HG02981 (cell line): ENCODE data around the gene MT1HL1.
"Not testable (repeated sequence)": the region's sequence is repeated elsewhere in the genome, so short reads cannot be mapped to it uniquely, and the experiment has no call there.

ENCODE experiments used
- ATAC-seq: cut with Tn5 transposase; IDR thresholded peaks from one replicate; pipeline ENCODE4 v1.9.1; 2021; ENCODE audit warnings: mild to moderate bottlenecking, moderate library complexity; ENCODE audit not compliant: unreplicated experiment

Gene MT1HL1

DNA sequence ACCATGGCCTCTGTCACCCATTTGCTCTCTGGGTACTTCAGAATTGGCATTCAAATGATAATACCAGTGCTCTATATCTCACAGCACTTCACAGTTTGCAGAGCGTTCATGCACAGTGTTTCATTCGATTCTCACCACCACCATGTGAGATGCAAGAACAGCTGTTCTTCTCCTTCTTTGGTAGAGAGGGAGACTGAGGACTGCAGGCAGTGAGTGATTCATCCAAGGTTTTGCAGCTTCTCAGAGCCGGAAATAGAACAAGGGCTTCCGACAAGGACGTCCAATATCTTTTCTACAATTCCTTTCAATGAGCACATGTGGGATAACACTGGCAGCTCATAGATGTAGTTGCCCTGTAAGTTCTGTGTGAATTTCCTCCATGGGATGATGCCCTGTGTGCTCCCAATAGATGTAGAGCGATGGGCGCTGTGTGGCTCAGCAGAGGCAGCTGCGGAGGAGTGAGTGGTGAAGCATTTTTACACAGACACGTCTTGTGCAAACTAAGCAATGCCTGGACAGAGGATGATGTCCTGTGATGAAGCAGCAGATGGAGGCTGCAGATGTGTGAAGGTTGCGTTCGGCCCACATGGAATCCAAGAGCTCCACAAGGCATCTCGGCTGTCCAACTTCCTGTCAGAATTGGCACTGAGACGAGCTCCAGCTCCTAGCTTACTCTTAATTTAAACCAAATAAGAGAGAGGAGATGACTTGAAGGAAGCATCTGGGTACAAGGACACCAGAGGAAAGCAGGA lies 24.9 kb downstream of the MT1HL1 start:
- ATAC-seq, result no peak

DNA sequence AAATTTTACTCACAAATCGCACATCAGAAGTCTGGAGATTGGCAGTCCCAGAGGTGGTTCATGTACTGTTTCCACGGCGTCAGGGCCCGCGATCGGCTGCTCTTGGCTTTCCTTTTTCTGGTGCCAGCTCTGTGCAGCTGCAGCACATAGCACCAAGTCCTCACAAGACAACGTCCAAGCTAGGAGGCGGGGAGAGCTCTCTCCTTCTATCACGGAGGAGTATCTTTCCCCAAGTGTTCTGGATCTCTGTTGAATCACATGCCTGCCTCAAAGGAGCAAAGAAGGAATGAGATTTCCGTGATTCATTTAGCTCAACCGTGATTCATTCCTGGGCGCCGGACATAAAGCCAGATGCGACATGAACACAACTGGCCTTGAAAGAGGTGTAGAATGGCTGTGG lies 25.5 kb downstream of the MT1HL1 start:
- ATAC-seq, result no peak

DNA sequence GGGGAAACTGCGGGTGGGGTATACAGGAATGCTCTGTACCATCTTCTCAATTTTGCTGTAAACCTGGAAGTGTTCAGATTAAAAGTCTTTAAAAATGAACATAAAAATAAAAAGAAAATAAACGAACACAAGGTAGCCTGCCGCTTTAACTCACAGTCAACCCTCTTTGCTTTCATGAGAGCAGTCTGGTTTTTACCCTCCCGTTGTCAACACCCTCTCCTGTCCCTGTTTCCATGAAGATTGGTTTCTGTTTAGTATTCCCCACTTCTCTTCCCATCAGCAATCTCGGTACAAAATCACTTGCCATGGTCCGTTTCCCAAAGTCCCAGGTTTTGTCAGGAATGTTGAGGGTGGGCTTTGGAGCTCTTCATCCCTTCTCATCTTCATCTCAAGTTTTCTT lies 28.8 kb downstream of the MT1HL1 start:
- no peak for ATAC-seq

DNA sequence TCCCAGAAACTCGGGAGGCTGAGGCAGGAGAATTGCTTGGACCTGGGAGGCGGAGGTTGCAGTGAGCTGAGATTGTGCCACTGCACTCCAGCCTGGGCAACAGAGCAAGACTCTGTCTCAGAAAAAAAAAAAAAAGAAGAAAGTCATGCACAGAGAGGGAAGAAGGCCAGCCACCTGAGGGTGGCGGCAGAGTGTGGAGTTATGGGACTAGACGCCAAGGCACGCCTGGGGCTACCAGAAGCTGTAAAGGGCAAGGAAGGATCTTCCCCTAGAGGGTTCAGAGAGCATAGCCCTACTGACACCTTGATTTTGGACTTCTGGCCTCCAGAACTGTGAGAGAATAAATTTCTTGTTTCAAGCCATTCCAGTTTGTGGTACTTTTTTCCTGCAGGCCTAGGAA lies 30.2 kb downstream of the MT1HL1 start:
- not testable (repeated sequence) for ATAC-seq

DNA sequence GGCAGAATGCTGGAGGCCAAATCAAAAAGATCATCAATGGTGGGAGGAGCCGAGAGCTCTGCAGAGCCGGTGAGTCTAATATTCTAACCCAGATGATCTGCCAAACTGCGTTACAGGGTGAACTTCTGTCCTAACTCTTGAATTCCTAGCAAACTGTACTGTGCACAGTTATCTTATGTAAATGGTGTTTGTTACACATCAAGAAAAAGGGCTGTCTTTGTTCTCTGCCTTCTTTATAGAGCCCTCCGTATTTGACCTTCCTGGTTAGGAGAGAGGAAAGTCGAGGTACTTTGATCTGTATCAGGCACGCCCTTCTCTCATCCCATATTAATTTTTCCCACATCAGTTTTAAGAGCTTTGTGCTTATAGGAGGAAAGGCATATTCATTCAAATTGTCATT lies 37.6 kb downstream of the MT1HL1 start:
- ATAC-seq, result no peak

DNA sequence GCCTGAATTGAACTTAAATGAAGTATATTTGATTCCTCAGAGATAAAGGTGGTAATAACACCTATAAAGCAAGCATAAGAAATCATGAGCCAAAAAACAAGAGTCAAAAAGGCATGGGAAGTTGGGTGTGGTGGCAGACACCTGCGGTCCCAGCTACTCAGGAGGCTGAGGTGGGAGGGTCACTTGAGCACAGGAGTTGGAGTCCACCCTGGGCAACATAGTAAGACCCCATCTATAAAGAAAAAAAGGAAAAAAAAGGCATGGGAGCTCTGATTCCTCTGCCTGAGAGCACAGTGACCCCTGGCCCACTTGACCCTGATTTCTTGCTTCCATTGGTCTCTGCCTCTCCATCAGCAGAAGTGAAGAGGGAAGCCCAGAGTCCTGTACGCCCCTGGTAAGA lies 40.3 kb downstream of the MT1HL1 start:
- ATAC-seq, result no peak

DNA sequence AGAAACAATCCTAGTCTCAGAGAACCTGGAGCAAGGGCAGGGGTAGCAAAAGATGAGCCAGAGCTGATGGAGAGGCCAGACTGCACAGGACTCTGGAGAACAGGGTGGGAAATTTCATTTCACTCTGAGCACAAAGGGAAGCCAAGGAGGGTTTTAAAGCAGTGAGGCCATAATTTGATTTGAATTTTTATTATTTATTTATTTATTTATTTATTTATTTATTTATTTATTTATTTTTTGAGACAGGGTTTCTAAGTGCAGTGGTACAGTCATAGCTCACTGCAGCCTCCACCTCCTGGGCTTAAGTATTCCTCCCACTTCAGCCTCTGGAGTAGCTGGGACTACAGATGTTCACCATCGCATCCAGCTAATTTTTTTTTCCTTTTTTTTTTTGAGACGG lies 45.1 kb downstream of the MT1HL1 start:
- no peak for ATAC-seq

DNA sequence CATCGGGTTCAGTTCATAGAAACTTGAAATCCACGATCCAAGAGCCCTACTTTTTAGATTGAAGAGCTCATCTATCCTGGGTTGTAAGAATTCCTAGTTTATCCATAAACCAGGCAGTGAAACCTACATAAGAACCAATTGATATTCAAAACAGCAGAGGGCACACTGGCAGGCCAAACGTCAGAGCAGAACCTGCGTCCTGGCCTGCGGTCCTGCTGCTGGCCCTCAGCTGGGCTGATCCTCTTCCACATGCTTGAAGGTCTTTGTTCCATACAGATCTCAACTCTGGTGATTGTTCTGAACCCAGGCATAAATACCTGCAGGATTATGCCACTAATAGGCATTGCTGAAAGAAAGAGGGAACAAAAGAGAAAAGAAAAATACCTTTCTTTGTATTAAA lies 47.0 kb downstream of the MT1HL1 start:
- no peak for ATAC-seq
